ENCODE measurements around the gene ANTKMT. TPM values are rescaled to one million over a fixed set of nuclear protein-coding genes. Genes with fewer than 3 reads are reported as not detected.

ANTKMT gene
- total RNA-seq, 6 experiments from 2014 or later = 19.7 to 56.0 (median 28.2) TPM

- Histone ChIP-seq H3K27ac (no peak overlapping the region), H3K36me3 (no peaks in the 10 kb centered on the region), H3K9me3 (no peaks in the 10 kb centered on the region), H3K4me3 (no peak overlapping the region), H3K27me3 (peaks cover 8 to 13% of the 10 kb centered on the region in 2 donors), H3K4me1 (no peaks in the 10 kb centered on the region)
- intact Hi-C loops (cut with DNase I) = loop anchor here in 1 of 2 donors (5.0 kb wide), 1 partner anchor 78 kb away; no protein-coding TSS in a partner anchor
- no peak for TF ChIP-seq POLR2A (IDR thresholded peaks at IDR 0.05)
- no peak for TF ChIP-seq CTCF (IDR thresholded peaks at IDR 0.05)
- no peak for ATAC-seq
- DNase-seq = no peak
- WGBS (ENCODE audit: insufficient coverage, low coverage, low lambda C conversion rate, missing lambda C conversion rate) = 18% methylated on average over 10 of the region's 50 CpGs
Observed at GRCh38 chr16:704552-705380, 16.2 kb upstream of the ANTKMT start.

GRCh38 chr16:705431-706188, 15.3 kb upstream of the ANTKMT start, which contains the start of gene FBXL16:
Gene FBXL16 (minus strand): TSS chr16:705801. CDS start chr16:697405, 8,396 bp downstream.
- Histone ChIP-seq H3K4me3 (no peak within 1 kb of the TSS), H3K36me3 (no peaks in the 10 kb centered on the region), H3K27ac (no peak within 1 kb of the TSS), H3K4me1 (no peaks in the 10 kb centered on the region), H3K9me3 (no peaks in the 10 kb centered on the region), H3K27me3 (peaks cover 5 to 8% of the 10 kb centered on the region in 2 donors)
- WGBS (ENCODE audit: insufficient coverage, low coverage, low lambda C conversion rate, missing lambda C conversion rate) = no CpG with 5 or more reads among the region's 115 CpGs
- TF ChIP-seq CTCF (IDR thresholded peaks at IDR 0.05) (no peak), POLR2A (IDR thresholded peaks at IDR 0.05) (no peak)
- intact Hi-C loops (cut with DNase I) = loop anchor here in 1 of 2 donors (5.0 kb wide), 1 partner anchor 77 kb away; no protein-coding TSS in a partner anchor
- DNase-seq (no peak), ATAC-seq (no peak)

- DNase-seq (no peak), ATAC-seq (no peak)
- Histone ChIP-seq H3K4me3 (no peak overlapping the region), H3K27me3 (peaks cover 0 to 3% of the 10 kb centered on the region in 2 donors), H3K36me3 (no peaks in the 10 kb centered on the region), H3K9me3 (no peaks in the 10 kb centered on the region), H3K4me1 (no peaks in the 10 kb centered on the region), H3K27ac (no peak overlapping the region)
- intact Hi-C loops (cut with DNase I) = loop anchor here in 1 of 2 donors (5.0 kb wide), 1 partner anchor 76 kb away; no protein-coding TSS in a partner anchor
- 5% methylated on average over 22 of the region's 49 CpGs for WGBS (ENCODE audit: insufficient coverage, low coverage, low lambda C conversion rate, missing lambda C conversion rate)
- TF ChIP-seq CTCF (IDR thresholded peaks at IDR 0.05) (no peak), POLR2A (IDR thresholded peaks at IDR 0.05) (no peak)
Observed at GRCh38 chr16:706189-707061, 14.5 kb upstream of the ANTKMT start.

- H3K4me1 ChIP-seq = no peaks in the 10 kb centered on the region
- DNase-seq = no peak
- H3K36me3 ChIP-seq = no peaks in the 10 kb centered on the region
- no peaks in the 10 kb centered on the region for H3K9me3 ChIP-seq
- ATAC-seq = no peak
- H3K4me3 ChIP-seq = no peak overlapping the region
- no peak for TF ChIP-seq CTCF (IDR thresholded peaks at IDR 0.05)
- TF ChIP-seq POLR2A (IDR thresholded peaks at IDR 0.05) = no peak
- H3K27me3 ChIP-seq = no peaks in the 10 kb centered on the region
- intact Hi-C loops (cut with DNase I) = loop anchor here in 1 of 2 donors (5.0 kb wide), 1 partner anchor 75 kb away; no protein-coding TSS in a partner anchor
- H3K27ac ChIP-seq = no peak overlapping the region
- 22% methylated on average over 4 of the region's 14 CpGs for WGBS (ENCODE audit: insufficient coverage, low coverage, low lambda C conversion rate, missing lambda C conversion rate)
Observed at GRCh38 chr16:707062-707538, 13.8 kb upstream of the ANTKMT start.
